Activated T-helper 1 cell treated with Interleukin-2 at 50 U/mL for 16 hours (primary cell): ENCODE measurements around the gene CCDC88C.

Source experiments
- DNase-seq: peaks from one replicate; pipeline ENCODE4 v3.0.0-alpha.2; 2020; ENCODE audit warnings: low read depth

The CCDC88C gene

GRCh38 chr14:91309756-91310280 is 107.8 kb downstream of the CCDC88C start:
- no peak for DNase-seq

GRCh38 chr14:91308337-91308736 is 109.3 kb downstream of the CCDC88C start:
- no peak for DNase-seq

GRCh38 chr14:91307652-91308051 is 110.0 kb downstream of the CCDC88C start:
- no peak for DNase-seq

GRCh38 chr14:91307046-91307445 is 110.6 kb downstream of the CCDC88C start:
- DNase-seq = no peak

DNA sequence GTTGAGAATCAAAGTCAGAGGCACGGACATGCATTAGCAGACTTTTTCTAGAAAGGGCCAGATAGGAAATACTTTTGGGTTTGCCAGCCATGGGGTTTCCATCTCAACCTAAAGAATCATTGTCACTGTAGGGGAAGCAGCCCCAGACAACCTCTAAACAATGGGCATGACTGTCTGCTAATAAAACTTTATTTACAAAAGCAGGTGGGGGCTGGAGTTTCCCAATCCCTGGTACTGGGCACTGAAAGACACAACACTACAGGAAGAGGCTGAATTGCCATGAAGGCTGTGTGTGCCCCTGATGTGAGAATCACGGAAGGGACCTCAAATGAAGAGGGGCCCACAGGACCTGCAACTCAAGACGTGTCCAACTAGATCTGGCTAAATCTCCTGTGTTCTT is 111.1 kb downstream of the CCDC88C start:
- DNase-seq = no peak

- no peak for DNase-seq
Observed at GRCh38 chr14:91305650-91306431, 111.8 kb downstream of the CCDC88C start.

GRCh38 chr14:91303924-91304229 is 113.7 kb downstream of the CCDC88C start:
- DNase-seq = no peak

- no peak for DNase-seq
Observed at GRCh38 chr14:91303091-91303923, 114.3 kb downstream of the CCDC88C start.

DNA sequence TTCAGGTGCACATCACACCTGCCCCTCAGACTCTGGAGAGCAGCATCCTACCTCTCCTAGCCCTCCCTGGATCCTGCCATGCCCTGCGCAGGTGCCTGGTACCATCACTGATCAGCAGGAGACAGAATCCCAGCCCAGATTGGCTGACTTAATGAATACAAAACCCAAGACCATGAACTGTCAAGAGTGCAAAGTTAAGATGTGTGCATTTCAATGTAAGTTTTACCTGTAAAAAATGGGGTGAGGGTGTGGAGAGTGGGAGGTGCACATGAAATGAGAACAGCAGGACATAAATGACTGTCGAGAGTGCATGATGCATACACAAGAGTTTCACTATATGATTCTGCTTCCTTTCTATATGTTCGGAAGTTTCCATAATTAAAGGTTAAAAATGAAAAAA is 115.2 kb downstream of the CCDC88C start:
- DNase-seq = no peak

DNA sequence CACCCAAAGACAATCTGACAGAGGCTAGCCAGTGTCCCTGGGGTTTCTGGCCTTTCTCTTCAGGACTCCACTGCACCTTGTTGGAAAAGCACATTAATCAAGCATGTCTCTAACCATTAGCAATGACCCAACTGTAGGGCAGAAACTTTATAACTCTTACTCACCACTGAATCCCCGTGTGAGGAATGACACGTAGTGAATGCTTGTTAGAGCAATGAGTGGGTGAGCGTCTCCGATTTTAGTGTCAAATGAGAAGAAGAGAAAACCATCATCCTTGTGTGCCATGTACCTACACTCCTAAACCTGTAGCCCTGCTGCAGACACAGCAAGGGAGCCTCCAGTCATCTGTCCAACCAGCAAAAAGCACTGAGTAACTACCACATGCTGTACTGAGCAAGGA is 116.7 kb downstream of the CCDC88C start:
- no peak for DNase-seq

DNA sequence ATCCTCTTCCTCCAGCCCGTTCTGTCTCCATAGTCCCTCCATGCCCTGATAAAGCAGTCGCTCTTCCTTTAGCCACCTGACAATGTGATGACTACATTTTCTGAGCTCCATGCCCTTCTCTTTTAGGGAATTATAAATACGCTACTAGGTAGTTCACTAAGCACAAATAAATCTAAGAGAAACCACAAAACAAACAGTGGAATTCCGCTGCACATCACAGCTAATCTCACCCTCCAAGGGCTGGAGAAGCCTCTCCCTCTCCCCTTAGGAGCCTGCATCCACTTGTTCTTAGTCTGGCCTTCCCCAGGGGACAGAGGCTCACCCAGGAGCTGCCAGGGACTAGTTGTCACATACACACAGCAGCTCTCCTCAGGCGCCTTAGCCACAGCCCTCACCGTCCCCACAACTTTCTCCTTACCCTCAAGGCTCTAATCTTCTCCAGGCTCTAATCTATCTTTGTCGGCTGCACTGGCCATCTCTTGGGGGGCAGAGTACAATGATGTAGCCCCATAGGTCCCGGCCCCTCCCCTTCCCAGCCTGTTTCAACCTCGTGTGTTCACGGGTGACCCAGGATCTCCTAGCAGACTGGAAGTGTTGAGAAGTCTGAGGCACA is 117.2 kb downstream of the CCDC88C start:
- DNase-seq = no peak

DNA sequence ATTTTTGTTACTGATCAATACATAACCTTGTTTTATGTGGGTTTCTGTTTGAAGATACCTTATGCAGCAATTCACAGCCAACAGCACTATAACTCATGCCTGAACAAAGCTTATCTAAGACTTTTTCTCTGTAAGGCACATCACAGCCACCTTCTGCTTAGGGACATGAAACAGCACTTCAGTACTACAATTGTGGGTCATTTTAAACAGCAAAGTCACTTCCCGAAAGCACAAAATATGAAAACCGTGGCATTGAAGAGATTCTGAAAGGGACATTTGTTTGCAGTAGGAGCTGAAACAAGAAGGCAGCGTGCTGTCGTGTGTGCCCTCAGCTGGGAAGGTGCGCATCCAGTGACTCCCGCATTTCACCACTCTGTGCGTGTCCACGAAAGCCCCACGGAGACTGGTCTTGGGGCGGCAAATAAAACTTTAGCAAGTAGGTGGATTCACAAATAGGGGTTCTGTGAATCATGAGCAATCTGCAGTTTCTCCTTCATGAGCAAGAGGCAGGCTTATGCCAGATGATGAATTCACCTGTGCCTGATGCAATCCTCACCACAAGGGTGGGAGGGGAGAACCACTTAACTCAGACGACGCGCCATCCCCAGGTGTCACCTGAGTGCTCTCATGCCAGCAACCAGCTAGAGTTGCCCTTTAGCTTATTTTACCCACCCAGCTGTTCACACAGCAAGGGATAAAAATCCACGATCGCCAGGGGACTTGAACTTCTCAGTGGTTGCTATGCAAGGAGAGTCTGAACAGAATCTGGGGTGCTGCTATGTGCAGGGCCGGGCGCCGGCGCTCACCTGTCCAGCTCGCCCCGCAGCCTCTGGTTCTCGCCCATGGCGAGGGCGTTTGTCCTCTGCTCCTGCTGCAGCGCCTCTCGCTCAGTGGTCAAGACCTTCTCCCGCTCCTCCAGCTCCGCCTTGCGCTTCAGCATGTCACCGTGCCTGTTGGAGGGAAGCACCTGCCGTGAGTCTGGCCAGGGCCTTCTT is 118.2 kb downstream of the CCDC88C start:
- no peak for DNase-seq

DNA sequence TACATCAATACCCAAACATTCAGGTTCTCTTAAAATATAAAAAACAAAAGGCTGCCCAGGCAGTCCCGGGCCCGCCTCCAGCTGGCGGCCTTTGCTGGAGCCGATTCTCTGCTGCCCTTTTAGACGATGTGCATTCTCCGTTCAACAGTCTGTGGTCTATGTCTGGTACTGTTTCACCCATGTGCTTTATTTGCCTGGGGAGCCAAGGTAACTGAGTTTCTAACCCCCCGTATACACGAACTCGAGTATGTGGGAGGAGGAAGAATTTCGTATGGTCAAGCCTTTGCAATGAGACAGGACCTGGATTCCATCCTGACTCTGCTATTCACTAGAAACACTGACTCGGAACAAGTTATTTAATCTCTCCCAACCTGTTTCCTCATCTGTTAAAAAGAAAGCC is 119.0 kb downstream of the CCDC88C start:
- DNase-seq = no peak

GRCh38 chr14:91297081-91297711 is 120.4 kb downstream of the CCDC88C start:
- no peak for DNase-seq

DNA sequence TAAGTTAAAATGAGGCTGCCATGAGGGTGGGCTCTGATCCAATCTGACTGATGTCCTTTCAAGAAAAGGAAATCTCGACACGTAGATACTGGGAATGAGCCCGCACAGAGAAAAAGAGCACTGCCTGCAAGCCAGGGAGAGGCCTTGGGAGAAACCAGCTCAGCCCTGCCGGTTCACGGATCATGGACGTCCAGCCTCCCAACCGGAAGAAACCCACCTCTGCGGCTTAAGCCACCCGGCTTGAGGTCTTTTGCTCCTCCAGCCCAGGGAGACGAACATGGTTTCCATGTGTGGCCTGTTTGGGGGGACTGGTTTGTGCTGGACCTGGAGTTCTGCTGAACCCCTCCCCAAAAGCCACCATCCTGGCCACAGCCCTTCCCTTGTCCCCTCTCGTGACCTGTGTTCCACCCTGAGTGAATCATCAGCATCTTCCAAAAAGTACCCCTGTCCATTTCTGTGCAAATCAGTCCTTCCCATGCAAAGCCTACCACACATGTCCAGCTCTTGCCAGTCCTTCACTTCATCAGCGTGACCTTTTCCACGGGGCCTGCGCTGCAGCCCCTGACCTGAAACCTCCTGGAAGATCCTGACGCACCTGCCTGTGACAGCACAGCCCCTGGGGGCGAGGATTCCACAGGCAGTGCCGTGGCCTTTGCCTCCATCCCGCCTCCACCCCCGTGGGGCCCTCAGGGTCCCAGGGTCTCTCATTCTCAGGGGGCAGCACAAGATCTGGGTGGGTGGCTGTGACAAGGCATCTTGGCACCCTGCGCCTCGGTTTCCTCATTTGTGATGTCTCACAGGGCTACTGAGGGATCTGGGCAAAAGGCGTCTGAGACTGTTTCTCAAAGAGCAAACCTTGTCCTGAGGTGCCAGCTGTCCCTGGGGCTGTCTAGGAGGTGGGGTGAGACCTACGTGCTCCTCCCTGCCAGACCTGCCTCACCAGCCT is 121.5 kb downstream of the CCDC88C start:
- DNase-seq = no peak

GRCh38 chr14:91295276-91295845 is 122.3 kb downstream of the CCDC88C start:
- no peak for DNase-seq

GRCh38 chr14:91294153-91294552 is 123.5 kb downstream of the CCDC88C start:
- DNase-seq = no peak

DNA sequence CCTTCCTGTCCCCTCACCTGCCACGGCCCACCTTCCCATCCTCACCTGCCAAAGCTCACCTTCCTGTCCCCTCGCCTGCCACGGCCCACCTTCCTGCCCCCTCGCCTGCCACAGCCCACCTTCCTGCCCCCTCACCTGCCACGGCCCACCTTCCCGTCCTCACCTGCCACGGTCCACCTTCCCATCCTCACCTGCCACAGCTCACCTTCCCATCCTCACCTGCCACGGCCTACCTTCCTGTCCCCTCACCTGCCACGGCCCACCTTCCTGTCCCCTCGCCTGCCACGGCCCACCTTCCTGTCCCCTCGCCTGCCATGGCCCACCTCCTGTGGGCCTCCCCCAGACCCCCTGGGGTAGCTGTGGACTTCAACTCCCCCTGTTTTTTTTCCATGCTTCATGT is 124.3 kb downstream of the CCDC88C start:
- DNase-seq = no peak

GRCh38 chr14:91292491-91292890 is 125.1 kb downstream of the CCDC88C start:
- no peak for DNase-seq
